ENCODE results near the gene ZNF385B. TPM values are rescaled to one million over a fixed set of nuclear protein-coding genes. Genes with fewer than 3 reads are reported as not detected.

The ZNF385B gene
- total RNA-seq, 3 donors from 2014 or later, result 3.4 to 8.8 (median 4.5) TPM

DNA sequence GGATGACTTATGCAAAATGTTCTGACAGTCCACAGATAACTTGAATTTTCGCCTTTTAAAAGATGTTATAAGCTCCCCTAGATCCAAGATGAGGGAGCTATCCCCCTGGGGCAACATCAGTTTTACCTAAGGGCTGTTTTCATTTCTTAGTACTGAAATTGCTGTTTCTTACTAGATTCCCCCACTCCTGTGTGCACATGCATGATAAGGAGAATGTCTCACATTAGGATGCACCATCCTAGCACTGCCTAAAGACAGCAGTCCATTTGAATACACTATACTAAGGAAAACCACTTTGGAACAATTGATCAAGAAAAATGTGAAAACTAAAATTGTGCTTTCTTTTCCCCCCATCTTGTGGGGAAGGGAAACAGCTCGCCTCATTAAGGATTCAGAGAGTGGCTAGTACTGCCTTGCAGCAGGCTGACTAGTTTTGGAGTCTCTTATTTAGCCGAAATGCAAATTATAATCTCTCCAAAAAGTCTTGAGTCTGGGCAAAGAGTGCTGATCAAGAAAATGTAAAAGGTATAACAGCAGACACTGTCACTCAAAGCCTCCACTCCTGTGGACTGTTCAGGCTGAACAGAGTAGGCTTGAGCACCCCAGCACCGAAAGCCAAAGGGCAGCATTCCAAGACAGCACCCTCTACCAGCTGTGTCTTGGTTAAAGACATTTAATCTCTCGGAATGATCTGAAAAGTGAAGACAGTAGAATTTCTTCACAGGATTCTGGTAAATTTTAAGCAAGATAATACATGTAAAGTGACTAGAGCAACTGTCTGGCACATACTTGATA is 65.0 kb downstream of the ZNF385B start:
- TF ChIP-seq, protein P1, sequence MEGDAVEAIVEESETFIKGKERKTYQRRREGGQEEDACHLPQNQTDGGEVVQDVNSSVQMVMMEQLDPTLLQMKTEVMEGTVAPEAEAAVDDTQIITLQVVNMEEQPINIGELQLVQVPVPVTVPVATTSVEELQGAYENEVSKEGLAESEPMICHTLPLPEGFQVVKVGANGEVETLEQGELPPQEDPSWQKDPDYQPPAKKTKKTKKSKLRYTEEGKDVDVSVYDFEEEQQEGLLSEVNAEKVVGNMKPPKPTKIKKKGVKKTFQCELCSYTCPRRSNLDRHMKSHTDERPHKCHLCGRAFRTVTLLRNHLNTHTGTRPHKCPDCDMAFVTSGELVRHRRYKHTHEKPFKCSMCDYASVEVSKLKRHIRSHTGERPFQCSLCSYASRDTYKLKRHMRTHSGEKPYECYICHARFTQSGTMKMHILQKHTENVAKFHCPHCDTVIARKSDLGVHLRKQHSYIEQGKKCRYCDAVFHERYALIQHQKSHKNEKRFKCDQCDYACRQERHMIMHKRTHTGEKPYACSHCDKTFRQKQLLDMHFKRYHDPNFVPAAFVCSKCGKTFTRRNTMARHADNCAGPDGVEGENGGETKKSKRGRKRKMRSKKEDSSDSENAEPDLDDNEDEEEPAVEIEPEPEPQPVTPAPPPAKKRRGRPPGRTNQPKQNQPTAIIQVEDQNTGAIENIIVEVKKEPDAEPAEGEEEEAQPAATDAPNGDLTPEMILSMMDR (IDR thresholded peaks at IDR 0.05), result no peak
- no peak for TF ChIP-seq POLR2AphosphoS5 (IDR thresholded peaks at IDR 0.05)
- no peak for TF ChIP-seq POLR2A (IDR thresholded peaks at IDR 0.05)
- intact Hi-C loops (cut with DNase I; ENCODE audit: low total_unique reads), result no loop called here
- no peaks in the 10 kb centered on the region for H3K36me3 ChIP-seq
- DNase-seq (ENCODE audit: low spot score in 2 of 2), result no peak
- no peak overlapping the region for H3K4me3 ChIP-seq
- H3K4me1 ChIP-seq, result no peaks in the 10 kb centered on the region
- no peak overlapping the region for H3K27ac ChIP-seq
- H3K9me3 ChIP-seq, result no peaks in the 10 kb centered on the region
- H3K27me3 ChIP-seq, result no peaks in the 10 kb centered on the region

DNA sequence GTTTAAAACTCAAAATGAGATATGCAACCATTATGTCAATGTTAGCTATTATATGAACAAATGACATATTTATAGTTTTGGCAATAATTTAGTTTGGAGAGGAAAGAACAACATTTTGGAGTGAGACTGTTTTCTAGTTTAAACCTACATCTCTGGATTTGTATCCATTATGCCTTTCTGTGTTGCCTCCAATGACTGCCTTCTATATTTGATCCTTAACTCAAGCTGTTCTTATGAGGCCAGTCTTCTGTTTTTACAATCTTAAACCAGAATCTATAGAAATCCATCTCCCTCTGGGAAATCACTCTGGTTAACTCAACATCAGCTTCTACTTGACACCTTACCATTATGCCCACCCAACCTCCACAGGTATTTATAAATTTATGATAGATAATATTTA is 67.5 kb downstream of the ZNF385B start:
- Histone ChIP-seq H3K4me3 (no peak overlapping the region), H3K36me3 (no peaks in the 10 kb centered on the region), H3K4me1 (no peaks in the 10 kb centered on the region), H3K27ac (no peak overlapping the region), H3K9me3 (no peaks in the 10 kb centered on the region), H3K27me3 (no peaks in the 10 kb centered on the region)
- intact Hi-C loops (cut with DNase I; ENCODE audit: low total_unique reads), result no loop called here
- DNase-seq (ENCODE audit: low spot score in 2 of 2), result no peak
- TF ChIP-seq POLR2AphosphoS5 (IDR thresholded peaks at IDR 0.05), result no peak
- TF ChIP-seq, protein P1 (IDR thresholded peaks at IDR 0.05), result no peak
- TF ChIP-seq POLR2A (IDR thresholded peaks at IDR 0.05), result no peak

DNA sequence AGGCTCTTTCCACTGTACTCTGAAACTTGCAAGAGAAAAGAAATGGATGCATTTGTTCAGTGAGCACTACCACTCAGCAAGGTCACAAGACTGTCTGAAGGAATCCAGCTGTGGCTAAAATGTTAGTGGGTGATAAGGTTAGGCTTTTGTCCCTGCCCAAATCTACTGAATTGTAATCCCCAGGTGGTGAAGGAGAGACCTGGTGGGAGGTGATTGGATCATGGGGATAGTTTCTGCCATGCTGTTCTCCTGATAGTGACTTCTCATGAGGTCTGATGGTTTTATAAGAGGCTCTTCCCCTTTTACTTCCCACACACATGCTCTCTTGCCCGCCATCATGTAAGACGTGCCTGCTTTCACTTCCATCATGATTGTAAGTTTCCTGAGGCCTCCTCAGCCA is 68.2 kb downstream of the ZNF385B start:
- H3K27ac ChIP-seq, result no peak overlapping the region
- no peaks in the 10 kb centered on the region for H3K4me1 ChIP-seq
- no peaks in the 10 kb centered on the region for H3K36me3 ChIP-seq
- H3K9me3 ChIP-seq, result no peaks in the 10 kb centered on the region
- no peak overlapping the region for H3K4me3 ChIP-seq
- TF ChIP-seq, protein P1 (IDR thresholded peaks at IDR 0.05), result no peak
- TF ChIP-seq POLR2A (IDR thresholded peaks at IDR 0.05) (no peak), POLR2AphosphoS5 (IDR thresholded peaks at IDR 0.05) (no peak)
- intact Hi-C loops (cut with DNase I; ENCODE audit: low total_unique reads), result no loop called here
- DNase-seq (ENCODE audit: low spot score in 2 of 2), result no peak
- H3K27me3 ChIP-seq, result no peaks in the 10 kb centered on the region

DNA sequence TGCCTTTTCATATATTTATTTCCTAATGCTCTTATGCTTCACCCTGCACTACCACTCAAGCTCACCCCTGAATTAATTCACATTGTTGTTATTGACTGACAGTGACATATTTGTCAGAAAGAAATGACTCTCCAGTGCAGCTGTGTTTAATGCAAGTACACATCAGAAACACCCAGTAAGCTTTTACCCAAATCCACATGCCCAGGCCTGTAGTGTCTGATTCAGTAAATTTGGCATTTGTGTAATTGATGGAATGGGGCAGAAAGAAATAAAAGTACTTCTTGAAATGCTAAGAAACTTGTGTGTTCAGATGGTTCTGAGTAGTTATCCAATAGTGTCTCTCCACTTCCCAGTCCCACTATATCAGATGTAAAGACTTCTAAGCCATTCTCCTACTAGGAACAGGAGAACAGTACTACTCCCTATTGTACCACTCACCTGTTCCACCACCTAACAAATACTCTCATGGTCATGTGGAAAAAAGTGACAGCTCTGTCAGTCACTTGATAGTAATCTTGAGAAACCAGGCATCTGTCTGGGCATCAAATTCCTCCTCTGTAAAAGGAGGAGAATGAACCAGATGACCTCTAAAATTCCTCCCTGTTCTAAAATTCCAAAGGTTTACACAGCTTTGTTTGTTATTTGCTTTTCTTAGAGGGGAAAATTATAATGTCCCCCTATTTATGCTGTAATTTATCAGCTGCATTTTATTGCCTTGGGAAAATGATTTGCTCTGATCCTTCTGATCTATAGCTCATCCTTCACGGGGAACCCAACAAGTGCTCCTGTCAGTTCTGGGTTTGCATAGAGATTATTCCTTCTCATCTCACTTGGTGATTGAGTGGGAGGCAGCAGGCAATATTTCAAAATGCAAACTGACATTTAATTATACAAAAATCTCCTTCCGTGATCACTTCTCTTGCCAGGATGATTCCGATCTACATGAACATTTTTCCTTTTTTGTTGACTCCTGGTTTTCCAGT is 70.9 kb downstream of the ZNF385B start:
- H3K4me3 ChIP-seq, result no peak overlapping the region
- H3K9me3 ChIP-seq, result no peaks in the 10 kb centered on the region
- no peaks in the 10 kb centered on the region for H3K27me3 ChIP-seq
- H3K27ac ChIP-seq, result no peak overlapping the region
- TF ChIP-seq, protein P1 (IDR thresholded peaks at IDR 0.05), result no peak
- no peak for TF ChIP-seq POLR2A (IDR thresholded peaks at IDR 0.05)
- no peak for TF ChIP-seq POLR2AphosphoS5 (IDR thresholded peaks at IDR 0.05)
- H3K4me1 ChIP-seq, result no peaks in the 10 kb centered on the region
- DNase-seq (ENCODE audit: low spot score in 2 of 2), result no peak
- H3K36me3 ChIP-seq, result no peaks in the 10 kb centered on the region
- intact Hi-C loops (cut with DNase I; ENCODE audit: low total_unique reads), result no loop called here

DNA sequence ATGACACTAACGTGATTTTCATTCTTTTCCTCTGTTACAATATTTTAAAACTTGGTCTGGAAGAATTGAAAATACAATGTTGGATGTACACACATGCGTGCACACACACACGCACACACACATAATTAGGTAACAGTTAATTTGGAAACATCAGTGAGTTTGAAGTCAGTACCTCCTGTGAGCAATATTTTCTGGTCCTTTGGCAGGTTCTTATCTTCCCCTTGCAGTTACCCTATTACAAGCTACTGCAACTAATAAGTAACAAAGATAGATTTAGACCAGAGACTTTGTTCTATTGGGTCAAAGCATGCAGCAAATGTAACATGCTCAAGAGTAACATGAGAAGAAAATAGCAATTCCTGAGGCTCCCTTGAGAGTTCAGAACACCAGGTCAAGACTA is 73.3 kb downstream of the ZNF385B start:
- H3K36me3 ChIP-seq, result no peaks in the 10 kb centered on the region
- H3K4me1 ChIP-seq, result no peaks in the 10 kb centered on the region
- no peak overlapping the region for H3K27ac ChIP-seq
- DNase-seq (ENCODE audit: low spot score in 2 of 2), result no peak
- TF ChIP-seq POLR2A (IDR thresholded peaks at IDR 0.05), result no peak
- TF ChIP-seq, protein P1 (IDR thresholded peaks at IDR 0.05), result no peak
- no peak for TF ChIP-seq POLR2AphosphoS5 (IDR thresholded peaks at IDR 0.05)
- intact Hi-C loops (cut with DNase I; ENCODE audit: low total_unique reads), result no loop called here
- H3K4me3 ChIP-seq, result no peak overlapping the region
- no peaks in the 10 kb centered on the region for H3K9me3 ChIP-seq
- H3K27me3 ChIP-seq, result no peaks in the 10 kb centered on the region
